Measurements from ENCODE around the gene RELA. TPM values are rescaled to one million over a fixed set of nuclear protein-coding genes. Genes with fewer than 3 reads are reported as not detected.

RELA gene
- total and polyA plus RNA-seq, 2 experiments from 2014 or later, result 18.5 to 22.8 TPM

GRCh38 chr11:65711785-65712632 lies 49.3 kb upstream of the RELA start, which contains the start of gene KAT5:
Gene KAT5 (plus strand): TSS chr11:65712252. CDS start chr11:65712268, 16 bp downstream.
- Histone ChIP-seq H3K27me3 (ENCODE audit: insufficient read depth) (no peaks in the 10 kb centered on the region), H4K20me1 (replicated peaks; ENCODE audit: insufficient read depth) (no peaks in the 10 kb centered on the region), H2AFZ (peak within 1 kb of the TSS; percentile 98), H3F3A (replicated peaks; ENCODE audit: low read depth) (0 out of 2 replicates have a peak, but pooled peaks cover 2% of the 10 kb centered on the region), H3K4me1 (ENCODE audit: insufficient read depth) (no peaks in the 10 kb centered on the region), H3K4me3 (peak within 1 kb of the TSS; percentile 90), H3K27ac (ENCODE audit: low read depth) (peak within 1 kb of the TSS; percentile 99), H3K36me3 (ENCODE audit: insufficient read depth) (peaks cover 15% of the 10 kb centered on the region; the same call in 1 of the 2 replicates), H3K79me2 (replicated peaks; ENCODE audit: insufficient read depth) (peaks cover 5% of the 10 kb centered on the region; the same call in 1 of the 2 replicates), H3K9me2 (ENCODE audit: insufficient read depth) (no peaks in the 10 kb centered on the region), H3K4me2 (peak within 1 kb of the TSS; percentile 89)
- no peaks in the 10 kb centered on the region; the same call in 2 of the 3 replicates for H3K9me3 Mint-ChIP-seq
- peaks cover 43% of the 10 kb centered on the region for H3K36me3 Mint-ChIP-seq (ENCODE audit: low read depth)
- ATAC-seq (peak; percentile 88), DNase-seq (ENCODE audit: low spot score) (peak; percentile 100)
- peak within 1 kb of the TSS; percentile 99 for H3K27ac Mint-ChIP-seq
- peaks cover 9% of the 10 kb centered on the region; the same call in 2 of the 3 replicates for H3K4me1 Mint-ChIP-seq
- TF ChIP-seq NANOG (IDR thresholded peaks at IDR 0.05; ENCODE audit: borderline replicate concordance) (no peak), ZNF331 (CRISPR knock-in tag; IDR thresholded peaks at IDR 0.05; ENCODE audit: low read depth) (no peak), ZNF114 (CRISPR knock-in tag; IDR thresholded peaks at IDR 0.05) (0 out of 2 replicates have a peak, but pooled peaks have one; percentile 29), JUNB (IDR thresholded peaks at IDR 0.05; ENCODE audit: unreplicated experiment) (no peak), POLR2AphosphoS5 (IDR thresholded peaks at IDR 0.05; ENCODE audit: low read depth) (peak; percentile 48), EZH2phosphoT487 (IDR thresholded peaks at IDR 0.05; ENCODE audit: unreplicated experiment) (no peak), CREB1 (CRISPR knock-in tag; IDR thresholded peaks at IDR 0.05; ENCODE audit: low read depth) (peak; percentile 95), ZNF462 (CRISPR knock-in tag; IDR thresholded peaks at IDR 0.05) (no peak), EZH2 (IDR thresholded peaks at IDR 0.05; ENCODE audit: low read depth, unreplicated experiment) (no peak), STAT1 (IDR thresholded peaks at IDR 0.05; ENCODE audit: unreplicated experiment) (no peak)
- TF ChIP-seq, protein P1, sequence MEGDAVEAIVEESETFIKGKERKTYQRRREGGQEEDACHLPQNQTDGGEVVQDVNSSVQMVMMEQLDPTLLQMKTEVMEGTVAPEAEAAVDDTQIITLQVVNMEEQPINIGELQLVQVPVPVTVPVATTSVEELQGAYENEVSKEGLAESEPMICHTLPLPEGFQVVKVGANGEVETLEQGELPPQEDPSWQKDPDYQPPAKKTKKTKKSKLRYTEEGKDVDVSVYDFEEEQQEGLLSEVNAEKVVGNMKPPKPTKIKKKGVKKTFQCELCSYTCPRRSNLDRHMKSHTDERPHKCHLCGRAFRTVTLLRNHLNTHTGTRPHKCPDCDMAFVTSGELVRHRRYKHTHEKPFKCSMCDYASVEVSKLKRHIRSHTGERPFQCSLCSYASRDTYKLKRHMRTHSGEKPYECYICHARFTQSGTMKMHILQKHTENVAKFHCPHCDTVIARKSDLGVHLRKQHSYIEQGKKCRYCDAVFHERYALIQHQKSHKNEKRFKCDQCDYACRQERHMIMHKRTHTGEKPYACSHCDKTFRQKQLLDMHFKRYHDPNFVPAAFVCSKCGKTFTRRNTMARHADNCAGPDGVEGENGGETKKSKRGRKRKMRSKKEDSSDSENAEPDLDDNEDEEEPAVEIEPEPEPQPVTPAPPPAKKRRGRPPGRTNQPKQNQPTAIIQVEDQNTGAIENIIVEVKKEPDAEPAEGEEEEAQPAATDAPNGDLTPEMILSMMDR (conservative IDR thresholded peaks at IDR 0.05; ENCODE audit: low read depth in 2 of 2), result peak; percentile 76 to 95
- TF ChIP-seq, protein P2, sequence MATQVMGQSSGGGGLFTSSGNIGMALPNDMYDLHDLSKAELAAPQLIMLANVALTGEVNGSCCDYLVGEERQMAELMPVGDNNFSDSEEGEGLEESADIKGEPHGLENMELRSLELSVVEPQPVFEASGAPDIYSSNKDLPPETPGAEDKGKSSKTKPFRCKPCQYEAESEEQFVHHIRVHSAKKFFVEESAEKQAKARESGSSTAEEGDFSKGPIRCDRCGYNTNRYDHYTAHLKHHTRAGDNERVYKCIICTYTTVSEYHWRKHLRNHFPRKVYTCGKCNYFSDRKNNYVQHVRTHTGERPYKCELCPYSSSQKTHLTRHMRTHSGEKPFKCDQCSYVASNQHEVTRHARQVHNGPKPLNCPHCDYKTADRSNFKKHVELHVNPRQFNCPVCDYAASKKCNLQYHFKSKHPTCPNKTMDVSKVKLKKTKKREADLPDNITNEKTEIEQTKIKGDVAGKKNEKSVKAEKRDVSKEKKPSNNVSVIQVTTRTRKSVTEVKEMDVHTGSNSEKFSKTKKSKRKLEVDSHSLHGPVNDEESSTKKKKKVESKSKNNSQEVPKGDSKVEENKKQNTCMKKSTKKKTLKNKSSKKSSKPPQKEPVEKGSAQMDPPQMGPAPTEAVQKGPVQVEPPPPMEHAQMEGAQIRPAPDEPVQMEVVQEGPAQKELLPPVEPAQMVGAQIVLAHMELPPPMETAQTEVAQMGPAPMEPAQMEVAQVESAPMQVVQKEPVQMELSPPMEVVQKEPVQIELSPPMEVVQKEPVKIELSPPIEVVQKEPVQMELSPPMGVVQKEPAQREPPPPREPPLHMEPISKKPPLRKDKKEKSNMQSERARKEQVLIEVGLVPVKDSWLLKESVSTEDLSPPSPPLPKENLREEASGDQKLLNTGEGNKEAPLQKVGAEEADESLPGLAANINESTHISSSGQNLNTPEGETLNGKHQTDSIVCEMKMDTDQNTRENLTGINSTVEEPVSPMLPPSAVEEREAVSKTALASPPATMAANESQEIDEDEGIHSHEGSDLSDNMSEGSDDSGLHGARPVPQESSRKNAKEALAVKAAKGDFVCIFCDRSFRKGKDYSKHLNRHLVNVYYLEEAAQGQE (IDR thresholded peaks at IDR 0.05; ENCODE audit: unreplicated experiment), result no peak
- TF ChIP-seq, protein P3, sequence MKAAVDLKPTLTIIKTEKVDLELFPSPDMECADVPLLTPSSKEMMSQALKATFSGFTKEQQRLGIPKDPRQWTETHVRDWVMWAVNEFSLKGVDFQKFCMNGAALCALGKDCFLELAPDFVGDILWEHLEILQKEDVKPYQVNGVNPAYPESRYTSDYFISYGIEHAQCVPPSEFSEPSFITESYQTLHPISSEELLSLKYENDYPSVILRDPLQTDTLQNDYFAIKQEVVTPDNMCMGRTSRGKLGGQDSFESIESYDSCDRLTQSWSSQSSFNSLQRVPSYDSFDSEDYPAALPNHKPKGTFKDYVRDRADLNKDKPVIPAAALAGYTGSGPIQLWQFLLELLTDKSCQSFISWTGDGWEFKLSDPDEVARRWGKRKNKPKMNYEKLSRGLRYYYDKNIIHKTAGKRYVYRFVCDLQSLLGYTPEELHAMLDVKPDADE (IDR thresholded peaks at IDR 0.05), result peak; percentile 75
- H3K4me3 Mint-ChIP-seq, result peak within 1 kb of the TSS; percentile 90
- H3K27me3 Mint-ChIP-seq (ENCODE audit: insufficient read depth, low read depth, poor library complexity), result peaks cover 14% of the 10 kb centered on the region
